HG03039 (cell line): ENCODE data around the gene STXBP5.

ENCODE experiments used
- ATAC-seq: cut with Tn5 transposase; IDR thresholded peaks from one replicate; pipeline ENCODE4 v1.9.1; 2021; ENCODE audit warnings: mild to moderate bottlenecking, moderate library complexity; ENCODE audit not compliant: unreplicated experiment

The STXBP5 gene

DNA sequence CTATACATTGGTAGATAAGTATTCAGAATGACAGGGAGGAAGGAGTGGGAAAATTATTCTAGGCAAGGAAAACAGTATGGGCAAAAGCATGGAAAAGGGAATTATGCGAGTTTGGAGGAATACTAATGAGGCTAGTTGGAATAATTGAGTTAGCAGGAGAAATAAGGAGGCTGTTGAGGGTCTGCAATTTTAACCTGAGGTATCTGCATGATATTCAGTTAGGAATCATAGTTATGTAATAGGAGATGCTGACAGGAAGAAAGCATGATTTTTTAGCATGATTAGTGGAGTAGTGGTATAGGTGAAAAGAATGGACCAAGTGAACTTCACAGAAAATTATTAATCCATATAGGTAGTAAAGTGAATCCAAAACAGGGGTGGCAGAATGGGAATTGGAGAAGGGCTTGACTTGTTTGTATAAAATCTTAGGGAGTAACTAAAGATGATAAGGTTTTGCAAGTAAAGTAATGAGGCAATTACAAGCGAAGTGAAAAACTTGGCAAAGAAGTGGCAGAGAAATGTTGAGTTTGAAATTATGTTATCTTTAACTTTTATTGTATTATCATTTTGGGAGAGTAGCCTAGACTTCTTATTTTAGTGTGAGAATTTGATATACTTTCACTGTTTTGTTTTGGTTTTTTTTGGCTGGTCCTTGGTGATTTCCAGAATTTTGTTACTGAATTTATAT lies 5.7 kb downstream of the STXBP5 start:
- no peak for ATAC-seq

DNA sequence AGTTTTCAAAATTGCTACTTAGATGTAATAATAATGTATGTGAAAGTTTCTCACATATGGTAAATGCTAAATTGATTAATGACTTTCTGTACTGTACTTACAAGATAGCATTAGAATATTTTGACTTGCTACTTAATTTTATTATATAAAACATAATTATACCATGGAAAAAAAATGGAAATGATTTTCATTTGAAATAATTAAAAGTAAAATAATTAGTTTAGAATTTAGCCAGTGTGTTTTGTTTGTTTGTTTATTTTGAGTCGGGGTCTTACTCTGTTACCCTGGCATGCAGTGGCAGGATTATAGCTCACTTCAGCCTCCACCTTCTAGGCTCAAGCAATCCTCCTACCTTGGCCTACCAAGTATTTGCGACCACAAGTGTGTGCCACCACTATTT lies 7.1 kb downstream of the STXBP5 start:
- ATAC-seq = no peak

DNA sequence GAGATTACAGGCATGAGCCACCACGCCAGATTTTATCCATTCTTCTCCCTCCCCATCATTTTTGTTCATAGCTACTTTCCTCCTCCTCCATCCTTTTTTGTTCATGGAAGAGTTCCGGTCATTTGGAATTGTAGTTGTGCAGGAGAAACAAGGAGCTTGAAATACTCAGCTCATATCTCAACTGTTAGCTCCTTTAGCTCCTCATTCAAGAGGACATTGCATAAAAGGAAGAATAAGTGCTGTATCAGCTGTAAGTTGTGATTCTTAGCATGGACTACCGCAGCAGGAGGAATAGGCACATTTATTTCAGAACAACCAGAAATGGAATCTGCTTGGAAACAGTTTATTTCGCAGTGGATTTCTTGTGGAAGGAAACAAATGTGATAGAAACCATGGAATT lies 7.6 kb downstream of the STXBP5 start:
- no peak for ATAC-seq

DNA sequence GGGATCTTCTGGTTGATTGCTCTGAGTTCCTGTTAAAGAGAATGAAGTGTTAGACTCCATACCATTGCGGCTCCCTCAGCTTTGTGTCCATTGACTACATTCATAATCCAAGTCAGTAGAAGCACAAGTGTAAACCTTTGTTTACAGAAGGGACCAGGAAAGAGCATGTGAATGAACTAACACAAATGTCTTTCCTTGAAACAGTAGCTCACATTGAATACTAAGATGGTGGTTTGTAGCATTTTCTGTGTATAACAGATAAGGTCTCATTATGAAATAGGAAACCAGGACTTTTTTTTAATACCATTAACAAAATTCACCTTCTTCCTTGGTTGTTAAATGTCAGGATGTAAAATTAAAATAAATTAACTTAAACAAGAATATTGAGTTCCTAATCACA lies 8.4 kb downstream of the STXBP5 start:
- no peak for ATAC-seq

DNA sequence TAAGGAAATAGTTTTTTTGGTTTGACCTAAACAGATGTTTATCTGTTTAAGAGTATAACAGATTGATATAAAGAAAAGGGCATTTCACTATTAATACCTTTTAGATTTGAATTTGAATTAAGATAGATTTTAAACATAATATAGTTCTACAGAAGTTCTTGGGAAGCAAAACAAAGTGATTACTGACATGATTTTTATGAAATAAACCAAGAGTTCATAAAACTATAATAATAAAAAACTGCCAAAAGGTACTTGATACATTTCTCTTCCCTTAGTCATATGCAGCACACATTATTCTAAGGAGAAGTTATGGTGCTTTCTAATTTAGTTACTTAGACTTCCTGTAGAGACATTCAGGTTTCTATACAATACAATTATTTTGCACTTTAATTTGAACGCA lies 9.6 kb downstream of the STXBP5 start:
- ATAC-seq = no peak

DNA sequence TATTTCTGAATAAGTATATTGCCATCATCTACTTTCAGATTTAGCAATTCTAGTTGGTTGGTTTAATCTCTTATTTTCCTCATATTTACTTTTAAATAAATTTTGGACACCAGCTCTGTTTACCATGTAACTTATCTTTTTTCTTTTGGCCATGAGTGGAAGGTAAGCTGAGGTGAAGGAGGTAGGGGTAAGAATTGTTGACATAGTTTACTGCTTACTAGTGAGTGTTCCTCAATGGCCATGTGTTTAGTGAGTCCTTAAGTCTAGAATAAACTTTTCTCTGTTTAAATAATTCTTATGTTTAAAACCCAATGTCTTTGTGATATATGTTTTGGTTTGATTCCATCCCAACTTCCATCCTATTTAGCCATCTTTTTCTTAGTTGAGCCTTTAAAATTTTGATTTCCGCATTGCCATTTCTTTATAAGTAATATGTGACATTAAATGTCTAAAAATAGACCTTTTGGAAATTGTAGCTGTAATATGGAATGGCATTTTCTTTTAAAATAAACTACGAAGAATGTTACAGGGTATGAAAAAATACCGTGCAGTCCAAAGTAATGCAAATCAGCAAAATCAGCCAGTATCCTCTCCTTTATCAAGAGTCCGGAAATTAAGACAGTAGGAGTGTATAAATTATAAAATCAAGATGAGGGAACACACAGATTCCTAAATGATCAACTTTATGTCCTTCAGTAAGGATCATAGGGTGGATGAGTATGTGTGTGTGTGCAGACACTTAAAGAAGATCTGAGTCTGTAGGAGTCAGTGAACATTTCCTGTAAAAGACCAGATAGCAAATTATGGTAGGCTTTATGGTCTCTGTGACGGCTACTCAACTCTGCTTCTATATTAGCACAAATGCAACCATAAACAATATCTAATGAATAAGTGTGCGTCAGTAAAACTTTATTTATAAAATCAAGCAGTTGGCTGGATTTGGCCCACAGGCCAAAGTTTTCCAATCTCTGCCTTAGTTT lies 10.3 kb downstream of the STXBP5 start:
- ATAC-seq = no peak

DNA sequence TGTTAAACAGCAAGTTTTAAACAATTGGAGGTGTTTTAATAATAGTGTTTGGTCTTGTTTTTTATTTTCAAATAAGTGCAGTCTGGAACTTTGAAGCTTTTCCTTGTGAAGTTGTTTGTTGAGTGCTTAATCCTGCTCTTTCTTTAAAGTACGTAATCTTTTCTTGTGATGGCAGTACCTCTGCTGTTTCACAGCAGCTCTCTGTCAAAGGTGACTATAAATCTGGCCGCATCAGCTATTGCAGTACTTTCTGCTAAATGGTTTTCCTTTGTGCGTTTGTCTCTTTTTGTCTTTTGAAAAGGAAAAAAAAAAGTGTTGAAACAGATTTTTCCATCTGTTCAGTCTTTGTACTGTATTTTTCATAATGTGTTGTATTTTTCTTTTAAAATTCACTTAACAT lies 12.7 kb downstream of the STXBP5 start:
- no peak for ATAC-seq

DNA sequence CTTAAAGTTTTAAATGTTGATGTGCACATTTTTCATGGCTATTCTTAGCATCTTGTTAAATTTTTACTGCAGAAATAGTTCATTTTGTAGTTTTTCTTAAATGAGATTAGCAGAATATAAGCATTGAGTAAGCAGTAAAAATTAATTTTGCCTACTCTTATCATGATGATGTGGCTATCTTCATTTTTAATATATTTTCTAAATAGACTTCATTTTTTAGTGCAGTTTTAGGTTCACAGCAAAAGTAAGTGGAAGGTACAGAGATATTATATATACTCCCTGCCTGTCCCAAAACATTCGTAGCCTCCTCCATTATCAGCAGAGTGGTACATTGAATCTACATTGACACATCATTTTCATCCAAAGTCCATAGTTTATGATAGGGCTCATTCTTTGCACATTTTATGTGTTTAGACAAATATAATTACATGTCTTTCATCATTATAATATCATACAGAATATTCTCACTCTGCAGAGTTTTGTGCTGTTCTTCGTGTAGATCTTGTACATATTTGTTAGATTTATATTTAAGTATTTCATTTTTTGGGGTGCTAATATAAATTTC lies 13.7 kb downstream of the STXBP5 start:
- ATAC-seq = no peak

DNA sequence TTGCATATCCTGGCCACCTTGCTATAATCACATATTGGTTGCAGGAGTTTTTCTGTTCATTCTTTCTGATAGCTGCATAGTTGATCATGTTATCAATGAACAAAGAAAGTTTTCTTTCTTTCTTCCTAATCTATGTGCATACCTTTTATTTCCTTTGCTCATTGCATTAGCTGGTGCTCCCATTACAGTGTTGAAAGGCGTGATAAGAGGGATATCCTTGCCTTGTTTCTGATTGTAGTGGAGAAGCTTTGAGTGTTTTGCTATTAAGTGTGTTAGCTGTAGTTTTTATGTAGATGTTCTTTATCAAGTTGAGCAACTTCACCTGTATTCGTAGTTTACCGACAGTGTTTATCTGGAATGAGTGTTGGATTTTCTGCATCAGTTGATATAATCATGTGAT lies 14.6 kb downstream of the STXBP5 start:
- ATAC-seq = no peak

DNA sequence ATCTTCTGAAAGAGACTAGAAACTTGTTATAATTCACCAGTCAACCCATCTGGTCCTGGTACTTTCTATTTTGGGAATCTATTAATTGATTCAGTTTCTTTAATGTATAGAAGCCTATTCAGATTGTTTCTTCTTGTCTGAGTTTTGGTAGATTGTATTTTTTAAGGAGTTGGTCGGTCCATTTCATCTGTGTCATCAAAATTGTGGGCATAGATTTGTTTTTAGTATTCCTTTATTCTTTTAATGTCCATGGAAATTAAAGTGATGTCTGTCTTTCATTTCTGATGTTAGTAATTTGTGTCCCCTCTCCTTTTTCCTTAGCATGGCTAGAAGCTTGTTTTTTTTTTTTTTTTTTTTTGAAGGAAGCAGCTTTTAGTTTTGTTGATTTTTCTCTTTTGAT lies 15.2 kb downstream of the STXBP5 start:
- ATAC-seq = no peak

DNA sequence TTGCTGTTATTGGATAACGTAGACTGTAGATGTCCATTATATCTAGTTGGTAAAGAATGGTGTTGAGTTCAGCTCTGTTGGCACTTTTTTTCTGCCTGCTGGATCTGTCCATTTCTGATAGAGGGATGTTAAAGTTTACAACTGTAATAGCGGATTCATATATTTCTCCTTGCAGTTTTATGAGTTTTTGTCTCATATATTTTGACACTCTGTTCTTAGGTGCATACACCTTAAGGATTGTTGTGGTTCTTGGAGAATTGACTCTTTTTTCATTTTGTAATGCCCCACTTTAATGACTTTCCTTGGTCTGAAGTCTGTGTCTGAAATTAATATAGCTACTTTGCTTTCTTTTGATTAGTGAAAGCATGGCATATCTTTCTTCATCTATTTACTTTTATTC lies 16.1 kb downstream of the STXBP5 start:
- no peak for ATAC-seq

DNA sequence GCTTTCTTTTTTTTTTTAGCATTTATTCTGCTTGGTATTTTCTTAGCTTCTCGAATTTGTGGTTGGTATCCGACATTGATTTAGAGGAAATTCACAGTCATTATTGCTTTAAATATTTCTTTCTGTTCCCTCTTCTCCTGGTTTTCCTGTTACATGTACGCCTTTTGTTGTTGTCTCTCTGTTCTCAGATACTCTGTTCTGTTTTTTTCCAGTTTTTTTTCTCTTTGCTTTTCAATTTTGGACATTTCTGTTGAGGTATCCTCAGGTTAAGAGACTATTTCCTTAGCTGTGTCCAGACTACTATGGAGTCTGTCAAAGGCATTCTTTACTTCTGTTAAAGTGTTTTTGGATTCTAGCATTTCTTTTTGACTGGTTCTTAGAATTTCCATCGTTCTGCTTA lies 17.5 kb downstream of the STXBP5 start:
- no peak for ATAC-seq

DNA sequence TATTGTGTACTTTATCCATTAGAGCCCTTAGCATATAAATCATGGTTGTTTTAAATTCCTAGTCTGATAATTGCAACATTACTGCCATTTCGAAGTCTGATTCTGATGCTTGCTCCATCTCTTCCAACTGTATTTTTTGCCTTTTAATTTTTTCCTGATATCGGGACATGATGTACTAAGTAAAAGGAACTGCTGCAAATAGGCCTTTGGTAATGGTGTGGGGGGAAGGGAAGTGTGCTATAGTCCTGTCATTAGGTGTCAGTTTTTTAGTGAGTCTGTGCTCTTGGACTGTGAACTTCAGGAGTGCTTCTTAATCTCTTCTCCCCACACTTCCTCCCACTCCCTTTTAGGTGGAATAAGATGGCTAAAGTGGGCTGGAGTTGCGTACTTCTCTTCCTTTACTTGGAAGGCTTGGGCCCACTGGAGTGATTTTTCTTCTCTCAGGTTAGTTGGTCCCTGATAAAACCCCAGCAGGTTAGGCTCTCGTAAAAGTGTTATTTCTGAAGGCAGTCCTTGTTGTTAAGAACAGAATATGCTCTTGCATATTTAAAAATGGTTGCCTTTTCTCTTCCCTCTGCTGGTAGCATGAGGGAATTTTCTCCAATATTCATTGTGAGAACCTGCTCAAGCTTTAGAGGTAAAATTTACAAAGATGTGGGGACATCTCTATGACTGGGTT lies 18.1 kb downstream of the STXBP5 start:
- ATAC-seq = peak; percentile 74

DNA sequence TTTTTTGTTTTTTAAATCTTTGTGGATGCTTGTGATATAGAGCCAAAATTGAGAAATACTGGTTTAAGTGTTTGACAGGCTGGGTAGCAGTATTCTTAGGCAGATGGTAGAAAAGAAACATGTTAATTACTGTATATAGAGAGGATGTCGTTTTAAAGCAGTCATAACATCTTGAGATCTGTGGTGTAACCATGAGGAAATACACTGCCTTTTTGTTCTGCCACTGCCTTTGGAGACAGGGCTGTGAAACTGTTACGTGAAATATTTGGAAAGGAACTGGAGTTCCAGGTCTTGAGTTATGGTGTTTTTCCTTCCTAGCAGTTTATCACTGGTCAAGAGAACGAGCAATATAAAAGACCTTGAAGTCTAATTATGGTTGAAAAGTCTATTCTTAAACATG lies 19.5 kb downstream of the STXBP5 start:
- ATAC-seq = no peak

DNA sequence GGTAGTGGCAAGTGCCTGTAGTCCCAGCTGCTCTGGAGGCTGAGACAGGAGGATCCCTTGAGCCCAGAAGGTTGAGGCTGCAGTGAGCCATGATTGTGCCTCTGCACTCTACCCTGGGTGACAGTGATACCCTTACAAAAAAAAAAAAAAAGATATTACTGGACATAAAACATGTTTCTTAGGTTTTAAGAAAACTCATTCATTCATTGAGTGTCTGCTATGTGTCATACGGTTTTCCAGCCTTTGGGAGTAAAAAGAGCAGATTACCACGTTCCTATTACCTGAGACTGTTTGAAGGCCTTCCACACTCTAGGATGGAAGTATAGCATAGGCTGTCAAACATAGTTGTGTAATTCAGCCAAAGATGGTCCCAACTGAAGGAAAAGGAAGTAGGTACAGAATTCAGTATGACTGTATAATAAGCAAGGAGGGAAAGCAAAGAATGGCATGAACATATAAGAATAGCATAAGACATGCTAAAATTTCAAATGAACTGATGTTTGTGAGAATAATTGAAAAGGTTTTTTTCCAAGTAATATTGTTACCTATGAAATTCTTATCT lies 22.0 kb downstream of the STXBP5 start:
- ATAC-seq = no peak

DNA sequence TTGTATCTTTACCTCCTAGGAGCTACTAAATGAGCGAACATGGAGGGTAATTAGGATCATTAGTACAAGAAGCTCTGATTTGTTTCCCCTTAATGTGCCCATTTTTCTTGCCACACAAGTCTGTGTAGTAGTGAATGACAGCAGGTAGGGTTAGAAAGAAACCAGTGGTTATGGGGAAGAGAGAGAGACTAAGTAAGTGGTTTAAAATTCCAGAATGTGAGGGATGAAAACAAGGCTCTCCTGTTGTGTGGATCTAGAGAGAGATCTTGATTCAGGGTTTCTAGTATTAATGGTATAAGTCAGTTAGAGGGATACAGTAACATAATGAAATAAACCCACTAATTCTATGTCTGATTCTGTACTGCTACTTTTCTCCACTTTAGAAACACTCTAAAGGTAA lies 22.7 kb downstream of the STXBP5 start:
- no peak for ATAC-seq

DNA sequence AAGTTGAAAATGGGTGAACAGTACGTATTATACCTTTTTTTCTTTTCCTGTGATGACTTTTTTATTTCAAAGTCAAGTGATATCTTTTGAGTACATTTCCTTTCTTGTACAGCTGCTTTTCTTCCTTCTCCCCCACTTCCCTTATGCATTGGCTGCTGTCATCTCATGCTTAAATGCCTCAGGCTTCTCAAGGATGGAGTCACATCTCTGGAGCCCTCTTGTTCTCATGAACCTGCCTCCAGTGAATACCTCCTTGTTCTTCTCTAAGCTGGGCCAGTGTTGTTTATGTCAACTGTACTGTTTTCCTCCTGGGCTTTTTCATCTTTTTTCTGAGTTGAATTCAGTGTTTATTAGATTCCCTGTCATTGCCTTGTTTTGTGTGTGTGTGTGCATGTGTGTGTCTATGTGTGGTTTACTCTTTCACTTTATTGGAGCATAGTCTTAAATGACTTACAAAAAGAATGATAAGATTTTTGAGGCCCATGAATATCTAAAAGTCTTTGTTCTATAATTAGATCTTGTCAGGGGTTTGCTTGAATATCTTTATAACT lies 23.6 kb downstream of the STXBP5 start:
- ATAC-seq = no peak

DNA sequence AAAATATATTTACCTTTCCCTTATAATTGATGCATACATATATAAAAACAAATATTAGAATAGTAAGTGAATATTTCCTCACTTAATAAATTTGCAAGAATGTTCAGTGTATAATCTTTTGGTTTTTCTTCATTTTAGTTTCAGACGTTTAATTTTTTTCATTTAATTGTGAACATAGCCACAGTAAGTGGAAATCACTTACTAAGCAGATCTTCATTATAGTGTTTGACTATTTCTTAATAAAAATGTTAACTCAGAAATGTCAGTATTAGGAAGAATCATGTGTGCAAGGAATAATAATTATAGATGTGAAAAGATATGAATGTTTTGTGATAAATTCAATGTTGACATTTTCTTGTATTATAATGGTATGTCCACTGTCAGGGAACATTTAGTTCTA lies 27.4 kb downstream of the STXBP5 start:
- no peak for ATAC-seq

DNA sequence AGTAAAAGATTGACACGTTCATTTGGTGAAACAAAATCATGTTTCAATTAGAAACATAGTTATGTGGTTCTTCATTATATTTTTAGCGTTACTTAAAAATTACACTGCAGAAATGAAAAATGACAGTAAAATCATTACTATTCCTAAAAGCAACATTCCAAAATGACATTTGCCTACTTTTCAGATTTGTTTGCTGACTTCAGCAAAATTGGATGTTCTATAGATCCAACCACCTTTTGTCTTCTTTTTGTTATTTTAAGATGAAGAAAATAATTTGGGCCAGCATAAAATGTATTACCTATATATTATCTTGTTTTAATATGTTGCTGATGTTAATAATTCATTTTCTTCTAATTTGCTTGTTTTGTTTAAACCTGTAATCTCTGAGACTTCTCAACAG lies 30.5 kb downstream of the STXBP5 start:
- ATAC-seq = no peak

DNA sequence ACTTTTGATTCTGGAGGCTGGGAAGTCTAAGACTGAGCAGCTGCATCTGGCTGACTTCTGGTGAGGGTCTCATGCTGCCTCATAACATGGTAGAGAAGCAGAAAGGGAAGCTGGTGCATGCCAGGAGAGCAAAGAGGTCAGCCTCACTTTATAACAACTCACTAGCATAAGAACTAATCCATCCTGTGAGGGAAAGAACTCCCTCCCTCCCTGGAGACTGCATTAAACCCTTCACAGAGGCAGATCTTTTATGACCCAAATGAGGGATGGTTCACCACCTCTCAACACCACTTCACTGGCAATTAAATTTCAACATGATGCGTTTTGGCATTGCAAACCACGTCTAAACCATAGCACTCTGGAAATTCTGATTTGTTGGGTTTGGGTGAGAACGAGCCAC lies 33.9 kb downstream of the STXBP5 start:
- no peak for ATAC-seq

DNA sequence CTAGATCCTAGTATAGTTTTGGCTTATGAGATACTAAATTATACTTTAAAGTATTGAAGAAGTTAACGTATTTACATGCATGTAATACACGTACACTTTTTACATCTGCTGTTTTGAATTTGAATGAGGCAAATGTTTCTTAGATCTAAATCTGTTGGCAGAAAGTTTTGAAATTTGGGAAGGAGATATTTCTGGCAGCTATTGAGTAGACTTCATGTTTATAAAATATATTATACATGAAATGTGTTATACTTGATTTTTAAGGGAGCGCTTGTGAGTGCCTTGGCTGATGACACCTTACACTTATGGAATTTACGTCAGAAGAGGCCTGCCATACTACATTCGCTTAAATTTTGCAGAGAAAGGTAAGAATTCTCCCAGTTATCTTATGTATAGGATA lies 34.7 kb downstream of the STXBP5 start:
- ATAC-seq = no peak
